Measurements from ENCODE around the gene FZD10. TPM values are rescaled to one million over a fixed set of nuclear protein-coding genes. Genes with fewer than 3 reads are reported as not detected.

The FZD10 gene
- total RNA-seq, 4 donors from 2014 or later, result under 0.01 to 0.39 (median 0.21) TPM

GRCh38 chr12:130198026-130198662, 35.9 kb downstream of the FZD10 start:
- no peaks in the 10 kb centered on the region for H3K27me3 ChIP-seq
- no peak for DNase-seq (ENCODE audit: low spot score in 2 of 2)
- H3K36me3 ChIP-seq, result no peaks in the 10 kb centered on the region
- no peak overlapping the region for H3K27ac ChIP-seq
- H3K4me3 ChIP-seq, result no peak overlapping the region
- TF ChIP-seq EP300 (IDR thresholded peaks at IDR 0.05), result no peak
- no peak for TF ChIP-seq POLR2A (IDR thresholded peaks at IDR 0.05)
- TF ChIP-seq CTCF (IDR thresholded peaks at IDR 0.05), result no peak
- peaks cover 0 to 24% (median 0%) of the 10 kb centered on the region in 4 donors for H3K9me3 ChIP-seq
- no peaks in the 10 kb centered on the region for H3K4me1 ChIP-seq
- 83 to 87% methylated on average over 18 of the region's 18 CpGs for WGBS, 2 donors

- no peaks in the 10 kb centered on the region for H3K36me3 ChIP-seq
- WGBS, 2 donors, result 77 to 87% methylated on average over 16 of the region's 16 CpGs
- no peak for DNase-seq (ENCODE audit: low spot score in 2 of 2)
- H3K9me3 ChIP-seq, result peaks cover 0 to 24% (median 0%) of the 10 kb centered on the region in 4 donors
- no peaks in the 10 kb centered on the region for H3K4me1 ChIP-seq
- no peak overlapping the region for H3K4me3 ChIP-seq
- H3K27ac ChIP-seq, result no peak overlapping the region
- TF ChIP-seq POLR2A (IDR thresholded peaks at IDR 0.05) (no peak), EP300 (IDR thresholded peaks at IDR 0.05) (no peak), CTCF (IDR thresholded peaks at IDR 0.05) (no peak)
- no peaks in the 10 kb centered on the region for H3K27me3 ChIP-seq
These were observed 36.4 kb downstream of the FZD10 start for GRCh38 chr12:130198663-130199060.

GRCh38 chr12:130199581-130200390, 37.5 kb downstream of the FZD10 start:
- no peaks in the 10 kb centered on the region for H3K36me3 ChIP-seq
- no peak overlapping the region for H3K27ac ChIP-seq
- no peak for TF ChIP-seq POLR2A (IDR thresholded peaks at IDR 0.05)
- TF ChIP-seq EP300 (IDR thresholded peaks at IDR 0.05), result no peak
- 49% methylated on average over 18 of the region's 18 CpGs for WGBS, 2 donors
- H3K4me1 ChIP-seq, result no peaks in the 10 kb centered on the region
- no peaks in the 10 kb centered on the region for H3K27me3 ChIP-seq
- no peak for DNase-seq (ENCODE audit: low spot score in 2 of 2)
- peaks cover 0 to 24% (median 0%) of the 10 kb centered on the region in 4 donors for H3K9me3 ChIP-seq
- no peak overlapping the region for H3K4me3 ChIP-seq

- WGBS, 2 donors, result 80 to 91% methylated on average over 7 of the region's 7 CpGs
- H3K27me3 ChIP-seq, result no peaks in the 10 kb centered on the region
- H3K4me3 ChIP-seq, result no peak overlapping the region
- no peak for DNase-seq (ENCODE audit: low spot score in 2 of 2)
- H3K27ac ChIP-seq, result no peak overlapping the region
- H3K4me1 ChIP-seq, result no peaks in the 10 kb centered on the region
- no peaks in the 10 kb centered on the region for H3K36me3 ChIP-seq
- TF ChIP-seq POLR2A (IDR thresholded peaks at IDR 0.05), result no peak
- no peak for TF ChIP-seq CTCF (IDR thresholded peaks at IDR 0.05)
- TF ChIP-seq EP300 (IDR thresholded peaks at IDR 0.05), result no peak
- H3K9me3 ChIP-seq, result peaks cover 0 to 24% (median 0%) of the 10 kb centered on the region in 4 donors
These were observed 38.2 kb downstream of the FZD10 start for GRCh38 chr12:130200445-130200844.

- TF ChIP-seq POLR2A (IDR thresholded peaks at IDR 0.05), result no peak
- TF ChIP-seq CTCF (IDR thresholded peaks at IDR 0.05), result no peak
- WGBS, 2 donors, result 94 to 95% methylated on average over 8 of the region's 8 CpGs
- no peak overlapping the region for H3K27ac ChIP-seq
- H3K4me3 ChIP-seq, result no peak overlapping the region
- peaks cover 0 to 28% (median 0%) of the 10 kb centered on the region in 4 donors for H3K9me3 ChIP-seq
- H3K27me3 ChIP-seq, result no peaks in the 10 kb centered on the region
- no peaks in the 10 kb centered on the region for H3K4me1 ChIP-seq
- DNase-seq (ENCODE audit: low spot score in 2 of 2), result no peak
- H3K36me3 ChIP-seq, result no peaks in the 10 kb centered on the region
These were observed 38.8 kb downstream of the FZD10 start for GRCh38 chr12:130201037-130201436.

Data from tibial nerve (tissue), 4 donors.